ENCODE data around the gene SMAD6.

- no peak for TF ChIP-seq EZH2phosphoT487 (IDR thresholded peaks at IDR 0.05; ENCODE audit: low read length)
- TF ChIP-seq, protein P1, sequence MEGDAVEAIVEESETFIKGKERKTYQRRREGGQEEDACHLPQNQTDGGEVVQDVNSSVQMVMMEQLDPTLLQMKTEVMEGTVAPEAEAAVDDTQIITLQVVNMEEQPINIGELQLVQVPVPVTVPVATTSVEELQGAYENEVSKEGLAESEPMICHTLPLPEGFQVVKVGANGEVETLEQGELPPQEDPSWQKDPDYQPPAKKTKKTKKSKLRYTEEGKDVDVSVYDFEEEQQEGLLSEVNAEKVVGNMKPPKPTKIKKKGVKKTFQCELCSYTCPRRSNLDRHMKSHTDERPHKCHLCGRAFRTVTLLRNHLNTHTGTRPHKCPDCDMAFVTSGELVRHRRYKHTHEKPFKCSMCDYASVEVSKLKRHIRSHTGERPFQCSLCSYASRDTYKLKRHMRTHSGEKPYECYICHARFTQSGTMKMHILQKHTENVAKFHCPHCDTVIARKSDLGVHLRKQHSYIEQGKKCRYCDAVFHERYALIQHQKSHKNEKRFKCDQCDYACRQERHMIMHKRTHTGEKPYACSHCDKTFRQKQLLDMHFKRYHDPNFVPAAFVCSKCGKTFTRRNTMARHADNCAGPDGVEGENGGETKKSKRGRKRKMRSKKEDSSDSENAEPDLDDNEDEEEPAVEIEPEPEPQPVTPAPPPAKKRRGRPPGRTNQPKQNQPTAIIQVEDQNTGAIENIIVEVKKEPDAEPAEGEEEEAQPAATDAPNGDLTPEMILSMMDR (IDR thresholded peaks at IDR 0.05; ENCODE audit: low read length), result no peak
- no peak for TF ChIP-seq EZH2 (optimal IDR thresholded peaks at IDR 0.05; ENCODE audit: low read depth, low read length)
Observed at GRCh38 chr15:66663664-66664063, 38.4 kb upstream of the SMAD6 start.

Measured in MM.1S (cell line).